Activated CD4-positive, alpha-beta T cell treated with anti-CD3 and anti-CD28 coated beads, Interleukin-2, amount 50 U/mL, for 24 hours (primary cell): ENCODE data around the gene SOX6.

ENCODE experiments used
- DNase-seq, 2 donors: peaks; one replicate each; pipeline ENCODE4 v3.0.0-alpha.2; 2020; ENCODE audit warnings: low read depth in 1 of 2, low spot score in 1 of 2

The SOX6 gene

DNA sequence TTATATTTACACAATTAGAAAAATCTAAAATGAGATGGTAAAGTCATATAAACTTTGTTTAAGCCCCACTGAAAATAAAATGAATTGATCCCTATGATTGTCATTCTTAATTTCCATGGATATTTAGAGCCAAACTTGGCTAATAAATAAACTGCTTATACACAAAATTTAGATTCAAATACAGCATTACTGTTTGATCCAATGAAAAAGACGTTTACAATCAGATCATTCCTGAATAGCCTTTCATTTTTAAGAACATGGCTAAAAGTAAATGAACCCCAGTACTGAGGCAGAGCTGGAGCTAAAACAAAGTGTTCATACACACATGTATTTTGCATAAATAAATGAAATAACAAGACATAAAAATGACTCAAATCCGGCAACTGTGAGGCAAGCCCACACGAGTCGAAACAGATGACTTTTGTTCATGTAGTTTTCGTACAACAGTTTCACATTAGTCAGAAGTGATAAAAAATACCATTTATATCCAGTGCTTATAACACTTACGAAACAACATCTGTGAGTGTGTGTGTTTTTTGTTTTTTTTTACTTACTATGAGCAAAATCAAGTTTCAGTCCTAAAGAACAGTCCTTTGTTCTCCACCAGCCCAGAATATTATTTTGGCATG is 386.5 kb downstream of the SOX6 start:
- no peak for DNase-seq

DNA sequence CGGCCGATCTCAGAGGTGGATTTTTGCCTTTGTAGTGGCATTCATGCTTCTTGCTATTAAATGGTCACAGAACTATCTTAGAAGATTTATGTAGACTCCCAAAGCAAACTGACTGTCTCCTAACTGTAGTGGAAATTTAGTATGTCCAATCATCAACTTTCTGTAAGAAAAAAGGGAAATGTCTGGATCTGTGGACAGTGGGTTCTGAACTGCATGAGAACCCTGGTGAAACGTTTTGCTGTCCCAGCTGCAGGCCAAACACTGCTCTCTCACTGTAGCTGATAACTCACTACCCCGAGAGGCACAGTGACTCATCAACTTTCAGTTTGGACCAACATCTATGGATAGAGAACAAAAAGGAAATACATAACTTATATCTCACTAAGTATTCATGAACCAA is 387.1 kb downstream of the SOX6 start:
- DNase-seq: no peak

DNA sequence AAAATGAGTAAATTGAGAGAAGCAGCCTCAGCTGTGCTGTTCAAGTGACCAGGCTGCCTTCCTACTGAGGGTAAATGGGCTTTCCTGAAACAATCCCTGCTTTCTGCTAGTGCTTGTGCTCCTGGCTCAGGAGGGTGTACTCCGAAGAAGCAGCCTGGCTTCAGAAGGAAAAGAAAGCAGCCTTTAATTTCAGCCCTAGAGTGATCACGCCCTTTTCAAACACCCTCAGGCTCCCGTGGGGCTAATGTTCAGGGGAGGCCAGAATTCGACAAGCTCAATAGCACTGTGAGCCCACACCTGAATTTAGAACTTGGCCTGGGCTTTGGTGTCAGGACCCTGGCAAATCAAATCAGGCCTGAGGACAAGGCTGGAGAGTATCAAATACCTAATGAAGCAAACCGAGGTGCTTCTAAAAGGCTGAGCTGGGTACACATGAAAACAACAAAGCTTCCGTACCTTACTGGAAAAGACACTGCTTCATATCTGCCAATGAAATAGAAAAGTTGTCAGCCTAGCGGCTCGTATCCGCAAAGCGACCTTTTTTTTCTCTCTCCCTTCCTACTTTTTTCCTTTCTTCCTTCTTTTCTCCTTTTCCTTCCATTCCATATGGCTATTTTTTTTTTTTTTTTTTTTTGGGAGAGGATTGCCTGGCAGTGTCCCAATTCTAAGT is 387.8 kb downstream of the SOX6 start:
- no peak for DNase-seq

DNA sequence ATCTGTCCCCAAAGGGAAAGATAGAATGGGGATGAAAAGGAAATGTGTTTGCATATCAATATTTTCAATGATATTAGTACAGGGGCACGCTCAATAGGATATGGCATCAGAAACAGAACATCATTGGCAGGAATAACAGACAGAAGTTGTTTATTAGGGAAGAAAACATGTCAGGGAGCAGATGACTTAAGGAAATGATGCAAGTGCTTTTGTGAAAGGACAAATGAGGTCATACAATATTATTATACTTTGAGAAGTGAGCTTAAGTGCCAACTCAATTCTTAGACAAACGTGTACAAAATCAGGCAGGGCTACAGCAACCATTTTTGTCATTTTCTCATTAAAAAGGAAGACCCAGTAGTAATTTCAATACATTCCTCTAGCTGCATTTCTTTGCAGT is 388.4 kb downstream of the SOX6 start:
- no peak for DNase-seq

DNA sequence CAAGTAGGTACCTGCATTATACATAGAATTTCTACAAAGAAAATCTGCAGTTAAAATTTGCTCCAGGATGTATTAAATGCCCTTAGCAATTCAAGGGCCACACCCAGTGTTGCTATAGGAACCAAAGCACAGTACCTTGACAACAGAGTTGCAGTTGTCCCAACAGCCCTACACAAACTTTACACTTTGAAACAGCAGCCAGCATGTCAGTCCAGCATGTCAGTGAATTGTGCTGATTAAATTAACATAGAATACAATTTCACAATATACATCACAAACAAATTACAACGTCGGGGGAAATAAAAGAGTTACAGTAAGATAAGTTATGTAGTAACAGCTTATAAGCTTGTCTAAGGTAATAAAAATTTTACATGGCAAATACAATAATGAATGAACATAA is 389.2 kb downstream of the SOX6 start:
- DNase-seq: no peak

DNA sequence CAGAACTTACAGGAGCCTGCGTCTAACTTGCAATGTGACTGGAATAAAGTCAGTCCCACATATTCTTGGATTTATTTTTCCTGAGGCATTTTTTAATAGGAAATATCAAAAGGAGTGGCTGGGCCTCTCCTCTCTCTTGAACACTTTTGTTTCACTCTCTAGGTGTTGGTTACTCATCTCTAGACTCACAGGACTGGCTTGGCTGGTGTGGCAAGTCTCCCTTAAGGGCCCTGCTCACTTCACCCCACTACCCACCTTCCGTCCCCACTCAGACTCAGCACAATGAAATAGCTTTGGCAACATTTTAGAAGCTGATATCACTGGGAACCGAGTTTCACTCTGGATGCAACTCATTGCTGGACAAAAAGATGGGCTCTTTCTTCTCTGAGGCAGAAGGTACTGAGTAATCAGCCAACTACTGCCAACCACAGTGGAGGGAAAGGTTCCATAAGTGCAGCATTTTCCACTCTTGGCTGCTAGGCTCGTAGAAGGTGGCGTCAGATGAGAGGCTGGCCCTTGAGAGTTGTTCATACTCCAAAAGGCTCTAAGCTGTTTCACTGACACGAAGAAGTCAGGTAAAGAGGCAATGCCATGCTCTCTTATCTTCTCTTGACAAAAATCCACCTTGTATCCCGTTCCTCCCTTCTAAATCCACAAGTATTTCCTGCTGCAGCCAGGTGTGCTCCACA is 390.6 kb downstream of the SOX6 start:
- no peak for DNase-seq

DNA sequence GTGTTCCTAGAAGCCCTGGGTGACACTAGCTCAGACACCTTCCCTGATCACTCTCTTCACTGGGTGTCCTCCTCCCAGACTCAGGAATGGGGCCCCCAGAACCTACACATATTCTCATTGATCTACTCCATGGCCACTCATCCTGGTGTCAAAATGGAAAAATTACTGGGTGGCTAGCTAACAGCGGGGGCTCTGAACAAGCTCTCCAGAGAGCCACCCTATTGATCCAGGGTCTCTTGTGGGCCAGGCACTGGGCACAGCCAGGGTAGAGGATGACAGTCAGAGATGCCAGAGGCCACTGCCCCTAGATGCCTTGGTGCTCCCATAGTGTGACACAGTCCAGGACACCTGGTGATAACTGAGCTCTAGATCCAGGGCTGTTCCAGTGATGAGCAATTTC is 393.1 kb downstream of the SOX6 start:
- DNase-seq: no peak

DNA sequence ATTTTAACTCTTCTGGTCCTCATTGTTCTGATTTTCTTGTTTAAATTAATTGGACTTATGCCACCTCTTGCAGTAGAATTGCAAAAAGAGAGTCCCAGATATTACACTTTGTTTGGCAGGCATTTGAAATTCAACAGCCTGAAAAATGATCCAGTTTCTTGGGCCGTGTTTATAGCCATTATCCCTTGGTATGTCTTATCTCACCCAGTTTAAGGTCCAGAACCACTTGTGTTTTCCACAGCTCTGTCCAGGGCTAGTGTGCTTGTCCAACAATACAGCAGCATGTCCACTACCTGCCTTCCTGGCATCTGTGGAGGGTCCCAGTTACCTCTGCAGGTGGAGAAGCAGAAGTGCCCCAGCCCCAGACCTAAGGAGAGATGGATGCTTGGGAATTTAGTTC is 397.4 kb downstream of the SOX6 start:
- DNase-seq: no peak

DNA sequence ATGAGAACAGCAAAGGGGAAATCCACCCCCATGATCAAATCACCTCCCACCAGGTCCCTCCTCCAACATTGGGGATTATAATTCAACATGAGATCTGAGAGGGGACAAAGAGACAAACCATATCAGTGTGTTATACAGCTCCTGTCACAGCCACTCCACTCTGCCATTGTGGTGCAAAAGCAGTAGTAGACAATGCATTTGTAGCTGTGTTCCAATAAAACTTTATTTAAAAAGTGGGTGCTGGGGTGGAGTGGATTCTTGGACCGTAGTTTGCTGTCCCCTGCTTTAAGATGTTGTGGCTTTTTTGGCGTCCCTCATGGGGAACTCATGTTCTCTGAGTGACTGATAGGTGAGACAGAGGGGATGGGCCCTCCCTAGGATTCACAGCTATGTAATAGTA is 399.1 kb downstream of the SOX6 start:
- no peak for DNase-seq

DNA sequence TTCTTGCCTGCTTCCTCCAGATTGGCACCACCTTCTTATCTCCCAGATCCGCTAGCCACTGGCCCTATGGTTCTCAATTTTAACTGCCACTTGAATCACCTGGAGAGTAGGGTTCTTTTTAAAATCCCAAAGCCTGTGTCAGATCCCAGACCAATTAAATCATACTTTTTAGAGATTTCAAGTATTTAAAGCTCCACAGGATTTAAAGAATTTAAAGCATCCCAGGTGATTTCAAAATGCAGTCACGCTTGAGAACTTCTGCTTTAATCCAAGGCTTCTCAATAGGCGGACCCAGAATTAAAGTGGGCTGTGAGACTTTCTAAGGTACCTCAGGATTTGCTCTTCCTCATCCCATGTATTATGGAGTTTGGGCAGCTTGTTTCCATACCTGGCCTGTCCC is 400.0 kb downstream of the SOX6 start:
- DNase-seq: no peak

DNA sequence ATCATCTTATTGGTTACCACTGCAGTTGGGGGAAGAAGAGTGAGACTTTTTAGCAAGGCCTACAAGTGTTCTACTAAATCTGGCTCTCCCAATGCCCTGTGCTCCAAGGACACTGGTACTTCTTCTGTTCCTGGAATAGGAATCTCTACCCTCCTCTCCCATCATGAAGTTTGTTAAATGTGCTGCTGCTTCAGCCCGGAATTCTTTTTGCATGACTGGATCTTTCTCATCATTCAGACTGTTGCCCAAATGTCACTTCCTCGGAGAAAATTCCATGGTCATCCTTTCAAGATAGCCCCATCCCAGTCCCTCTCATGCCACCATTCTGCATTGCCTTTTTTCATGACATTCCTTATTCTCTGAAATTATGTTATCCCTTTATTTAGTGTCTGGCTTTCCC is 400.8 kb downstream of the SOX6 start:
- DNase-seq: no peak

DNA sequence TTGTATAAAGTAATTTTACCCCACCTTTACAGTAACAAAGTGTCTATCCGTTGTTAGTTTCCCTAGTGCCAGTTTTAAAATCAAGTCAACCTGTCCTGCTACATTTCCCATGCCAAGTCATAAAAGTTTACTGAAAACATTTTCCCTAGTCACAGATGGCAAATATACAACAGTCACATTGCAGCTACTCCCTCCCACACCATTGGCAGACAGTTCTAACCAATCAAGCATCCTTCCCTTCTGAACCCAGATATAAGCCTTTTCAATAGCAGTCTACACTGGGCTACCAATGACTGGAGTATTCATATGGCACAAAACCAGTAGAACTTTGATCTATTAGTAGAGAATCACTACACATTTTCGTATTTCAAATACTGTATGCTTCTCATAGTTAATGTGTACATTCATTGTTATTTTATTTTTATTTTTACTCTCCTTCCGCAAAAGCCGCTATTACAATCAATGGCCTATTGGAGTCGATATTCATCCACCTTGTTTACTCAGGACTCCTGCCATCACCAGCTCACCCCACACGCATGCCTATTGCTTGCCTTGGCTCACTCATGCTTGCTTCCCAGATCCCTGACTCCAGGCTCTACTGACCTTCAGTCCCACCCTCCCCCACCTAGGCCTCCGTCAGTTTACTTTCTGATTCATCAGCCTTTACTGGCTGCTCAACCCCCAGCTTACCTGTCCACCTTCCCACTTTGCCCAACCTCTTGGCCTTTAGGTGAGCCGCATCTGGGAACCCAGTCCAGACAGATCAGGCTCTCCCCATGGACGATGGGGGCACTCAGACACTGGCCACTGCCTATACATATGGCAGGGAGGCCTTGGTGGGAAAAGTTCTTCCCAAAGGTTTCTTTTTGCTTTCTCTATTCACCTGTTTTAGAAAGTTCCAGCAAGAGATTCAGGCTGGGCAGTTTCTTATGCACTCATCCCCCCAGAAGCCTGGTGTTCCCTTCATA is 408.4 kb downstream of the SOX6 start:
- DNase-seq: no peak

DNA sequence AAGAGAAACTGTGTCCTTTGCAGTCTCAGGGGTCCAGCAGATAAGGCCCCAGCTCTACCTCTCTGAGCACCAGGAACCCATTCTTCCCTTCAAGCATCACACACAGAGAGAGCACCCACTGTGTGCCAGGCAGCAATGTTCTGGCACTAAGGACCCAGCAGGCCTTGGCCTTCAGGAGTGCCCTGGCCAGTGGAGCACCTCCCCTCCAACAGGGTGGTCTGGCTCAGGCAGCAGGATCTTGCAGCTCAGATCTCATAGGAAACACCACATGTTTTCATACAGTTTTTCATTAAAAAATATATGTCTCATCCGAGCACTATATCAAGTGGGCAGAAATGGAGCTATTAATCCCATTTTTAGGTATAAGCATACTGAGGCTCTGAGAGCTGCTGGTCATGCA is 410.6 kb downstream of the SOX6 start:
- DNase-seq: no peak

DNA sequence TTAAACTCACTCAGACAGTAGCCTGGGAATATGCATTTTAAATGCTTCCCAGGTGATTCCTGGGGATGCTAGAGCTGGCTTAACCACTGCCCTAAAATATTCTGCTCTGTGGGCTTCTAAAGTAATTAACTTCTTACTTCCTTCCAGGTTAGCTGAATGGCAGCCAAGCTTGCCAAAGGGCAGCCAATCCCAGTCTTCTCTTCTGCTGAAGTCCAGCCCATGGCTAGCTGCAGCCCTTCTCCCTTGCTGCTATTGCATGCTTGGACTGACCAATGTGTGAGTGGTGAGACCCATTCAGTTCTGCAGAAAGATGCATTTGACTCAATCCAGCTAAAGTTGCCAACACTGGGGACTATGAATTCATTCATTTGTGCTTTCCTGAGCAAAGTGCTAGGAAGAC is 411.9 kb downstream of the SOX6 start:
- DNase-seq: no peak

DNA sequence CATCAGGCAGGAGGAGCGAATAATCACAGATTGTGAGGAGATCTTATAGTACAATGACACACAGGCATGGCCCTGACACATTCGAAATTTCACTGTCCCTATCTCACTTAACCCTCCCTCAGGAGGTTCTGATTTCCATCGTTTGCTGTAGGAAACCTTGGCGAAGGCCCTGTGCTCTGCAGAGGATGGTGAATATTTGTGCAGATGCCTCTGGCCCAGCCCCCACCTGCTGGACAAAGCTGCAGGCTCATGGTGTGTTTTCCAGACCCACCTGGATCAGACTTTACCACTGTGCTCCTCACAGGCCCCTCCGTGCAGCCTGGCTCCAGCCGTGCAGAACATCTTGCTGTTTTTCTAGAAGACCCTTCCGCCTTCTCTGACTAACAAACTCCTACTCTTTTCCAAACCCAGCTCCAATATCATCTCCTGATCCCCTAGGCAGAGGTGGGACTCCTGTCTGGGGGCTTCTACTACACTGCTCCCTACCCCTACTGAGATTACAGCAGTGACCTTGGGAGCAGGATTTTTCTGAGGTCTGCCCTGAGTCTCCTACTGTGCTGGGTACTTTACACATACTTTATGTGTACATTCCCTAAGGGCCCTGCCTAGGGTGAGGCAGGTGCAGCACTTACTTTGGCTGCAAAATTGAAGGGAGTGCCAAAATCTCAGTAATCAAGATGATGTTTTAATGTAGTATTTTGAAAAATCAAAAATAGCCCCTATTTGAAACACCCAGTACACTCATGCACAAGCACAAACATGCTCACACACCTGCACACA is 412.7 kb downstream of the SOX6 start:
- no peak for DNase-seq

DNA sequence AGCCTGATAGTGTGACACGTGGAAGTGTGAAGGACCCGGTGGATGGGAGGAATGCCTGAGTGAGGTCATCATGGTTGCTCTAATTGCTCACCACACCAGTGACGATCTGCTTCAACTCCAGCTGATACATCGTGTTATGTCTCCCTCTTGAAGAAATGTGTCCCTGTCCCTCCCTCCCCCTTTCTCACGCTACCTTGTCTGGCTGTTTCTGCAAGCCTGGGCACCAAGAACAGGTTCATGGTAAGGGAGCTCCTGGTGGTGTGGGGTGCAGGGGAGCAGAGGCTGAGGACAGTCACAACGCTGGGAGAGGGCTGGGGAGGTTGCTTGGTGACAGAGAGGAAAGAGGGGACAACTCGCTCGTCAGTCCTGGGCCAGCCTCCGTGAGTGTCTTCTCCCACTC is 413.4 kb downstream of the SOX6 start:
- no peak for DNase-seq

DNA sequence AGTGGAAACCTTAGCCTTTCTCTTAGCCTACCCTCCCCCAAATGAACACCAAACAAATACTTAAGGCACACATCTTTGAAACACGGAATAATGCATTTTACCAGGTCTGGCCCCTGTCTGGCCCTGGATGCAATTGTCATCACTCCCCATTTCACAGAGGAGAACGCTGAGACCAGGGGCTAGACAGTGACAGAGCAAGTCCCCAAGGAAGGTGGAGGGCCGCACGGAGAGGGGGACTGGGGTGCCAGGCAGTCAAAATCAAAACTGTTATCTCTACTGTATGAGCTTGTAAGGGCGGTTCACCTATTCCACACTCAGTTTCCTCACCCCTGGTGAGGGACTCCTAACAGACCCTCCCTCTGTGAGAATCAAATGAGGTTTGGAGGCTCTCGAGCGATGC is 414.2 kb downstream of the SOX6 start:
- DNase-seq: no peak

DNA sequence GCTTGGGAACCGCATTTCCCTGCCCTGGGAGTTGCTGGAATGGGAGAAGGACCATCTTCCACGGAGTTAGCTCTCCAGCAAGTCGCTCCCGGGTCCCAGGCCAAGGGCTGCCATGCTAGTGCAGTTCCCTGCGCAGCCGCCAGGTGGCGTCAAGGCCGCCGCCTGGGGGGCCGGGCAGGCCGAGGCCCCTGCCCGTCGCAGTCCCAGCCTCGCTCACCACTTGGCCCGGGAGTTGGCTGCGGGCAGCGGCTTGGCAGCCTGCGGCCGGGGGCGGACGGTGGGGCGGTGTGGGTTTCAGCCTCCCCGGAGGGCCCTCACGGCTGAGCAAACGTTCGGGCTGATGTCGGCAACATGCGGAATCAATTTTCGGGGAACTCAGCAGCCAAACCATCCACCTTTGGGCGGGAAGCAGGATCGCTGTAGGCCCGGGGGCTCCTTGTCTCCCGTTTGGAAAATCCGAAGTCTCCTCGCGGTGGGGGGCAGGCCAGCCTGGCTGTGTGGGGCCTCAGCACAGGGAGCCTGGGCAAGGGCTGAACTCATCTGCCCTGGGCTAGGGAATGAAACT is 415.1 kb downstream of the SOX6 start:
- no peak for DNase-seq

DNA sequence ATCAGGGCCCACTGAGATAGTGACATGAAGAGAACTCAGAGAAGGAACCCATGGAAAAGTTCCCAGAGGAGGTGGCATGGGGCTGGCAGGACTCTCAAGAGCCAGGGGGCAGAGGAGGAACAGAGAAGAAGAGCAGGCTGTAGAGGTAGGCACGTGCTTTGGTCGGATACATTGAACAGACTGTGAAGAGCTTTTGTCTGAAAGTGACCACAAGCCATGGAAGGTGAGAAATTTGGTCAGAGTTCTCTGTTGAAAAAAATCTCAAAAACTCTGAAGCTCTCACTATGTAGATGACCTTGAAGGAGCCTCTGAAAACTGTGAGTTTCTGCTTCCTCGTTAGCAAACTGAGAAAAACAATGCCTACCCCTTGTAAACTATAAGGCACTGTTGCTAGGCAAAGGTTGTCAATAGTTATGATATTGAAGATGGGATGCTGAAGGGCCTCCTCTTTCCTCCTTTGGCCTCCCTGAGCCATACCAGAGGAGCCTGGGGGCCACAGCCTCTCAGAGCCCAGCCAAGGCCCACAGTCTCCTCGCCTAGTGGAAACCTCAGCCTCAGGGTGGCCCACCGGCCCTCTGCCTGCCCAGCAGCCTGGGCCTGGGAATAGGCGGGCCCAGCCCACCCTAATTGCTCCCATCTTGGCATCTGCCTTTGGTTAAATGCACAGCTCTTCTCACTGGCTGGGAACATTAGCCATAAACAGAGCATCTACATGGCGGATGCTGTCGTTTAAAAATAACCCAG is 415.7 kb downstream of the SOX6 start:
- no peak for DNase-seq

DNA sequence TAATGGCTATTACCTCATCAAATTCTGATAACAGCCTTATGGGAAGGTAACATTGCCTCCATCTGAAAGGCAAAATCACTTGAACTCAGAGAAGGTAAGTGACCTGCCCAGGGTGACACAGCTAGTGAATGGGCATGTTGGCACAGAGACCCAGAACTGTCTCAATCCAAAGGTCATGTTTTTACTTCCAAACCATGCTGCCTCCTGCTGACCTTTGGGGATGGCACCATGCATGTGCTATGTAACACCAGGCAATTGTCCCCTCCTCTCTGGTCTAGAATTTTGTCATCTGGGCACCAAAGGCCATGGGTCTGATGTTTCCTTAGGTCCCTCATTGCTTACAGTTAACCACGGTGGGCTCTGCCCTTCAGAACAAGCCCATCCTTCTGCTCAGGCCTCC is 417.4 kb downstream of the SOX6 start:
- no peak for DNase-seq
